ENCODE measurements around the gene ECHS1.

GRCh38 chr10:133343558-133343957 is 29.6 kb downstream of the ECHS1 start:
- TF ChIP-seq POLR2AphosphoS5 (IDR thresholded peaks at IDR 0.05) = no peak
- TF ChIP-seq CTCF (IDR thresholded peaks at IDR 0.05 in 8 of 11, conservative IDR thresholded peaks at IDR 0.05 in 3 of 11) = no peak
- TF ChIP-seq POLR2A (IDR thresholded peaks at IDR 0.05) = no peak

All from spleen (tissue), 7 donors.